Kidney capillary endothelial cell (primary cell): ENCODE data around the gene TVP23B.
A peak's percentile ranks its signal among the peaks of the same experiment; 100 is the strongest.
"Not testable (repeated sequence)": the region's sequence is repeated elsewhere in the genome, so short reads cannot be mapped to it uniquely, and the experiment has no call there.

Source experiments
- DNase-seq: peaks from one replicate; pipeline ENCODE4 v3.0.0-alpha.2; 2018; ENCODE audit warnings: low spot score

Gene TVP23B

GRCh38 chr17:18780991-18781718 lies at the start of gene TVP23B:
TVP23B (plus strand) TSS chr17:18781183; CDS start chr17:18781294, 111 bp downstream.
- peak; percentile 90 for DNase-seq

- not testable (repeated sequence) for DNase-seq
These were observed 48.5 kb upstream of the TVP23B start for GRCh38 chr17:18732438-18732837.

DNA sequence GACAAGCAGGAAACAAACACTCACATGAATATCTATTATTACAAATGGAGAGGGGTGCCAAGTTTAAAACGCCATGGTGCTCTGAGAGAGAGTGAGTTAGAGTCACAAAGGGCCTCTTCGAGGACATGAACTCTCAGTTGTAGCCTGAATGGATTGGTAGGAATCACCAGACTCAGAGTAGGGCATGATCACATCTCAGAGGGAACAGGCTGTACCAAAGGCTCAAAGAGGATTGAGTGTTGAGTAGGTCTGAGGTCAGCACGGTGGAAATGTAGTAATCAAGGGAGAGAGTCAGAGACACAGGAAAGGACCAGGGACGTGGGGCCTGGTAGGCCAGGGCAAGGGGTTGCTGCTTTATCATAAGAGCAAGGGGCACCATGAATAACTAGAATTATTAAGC lies 47.6 kb upstream of the TVP23B start:
- DNase-seq = not testable (repeated sequence)

DNA sequence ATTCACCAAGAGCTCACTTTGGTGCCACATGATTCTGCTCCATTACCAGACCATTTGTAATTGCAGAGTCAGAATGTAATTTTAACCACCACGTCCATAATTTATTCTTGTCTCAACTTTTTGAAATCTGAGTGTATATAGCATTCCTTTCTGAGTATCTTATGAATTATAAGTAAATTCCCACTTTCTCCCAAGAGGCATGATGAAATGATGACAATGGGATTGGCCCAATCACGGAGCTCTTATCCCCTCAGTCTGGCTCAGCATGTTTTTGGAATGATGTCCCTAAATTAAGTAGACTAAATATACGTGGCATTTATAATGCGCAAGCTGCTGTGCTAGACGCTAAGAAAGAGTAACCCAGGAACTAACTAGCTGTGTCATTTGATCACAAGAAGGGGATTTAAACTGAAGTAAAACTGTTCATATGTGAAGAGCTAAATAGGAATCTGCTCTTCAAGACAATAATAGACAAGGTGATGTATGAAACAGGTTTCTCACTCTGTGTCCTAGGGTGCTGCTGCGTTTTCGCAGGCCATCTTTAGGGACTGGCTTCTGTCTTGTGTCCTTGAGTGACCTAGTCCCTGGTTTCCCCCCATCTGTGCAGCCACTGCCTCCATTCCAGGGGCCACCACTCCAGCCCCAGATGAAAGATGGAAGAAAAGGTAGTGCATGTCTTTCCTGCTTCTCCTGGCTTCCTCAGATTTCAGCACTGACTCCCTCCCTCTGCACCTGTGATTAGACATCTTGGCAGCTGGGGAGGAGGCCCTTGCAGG lies 41.2 kb upstream of the TVP23B start:
- not testable (repeated sequence) for DNase-seq

- DNase-seq = not testable (repeated sequence)
These were observed 39.8 kb upstream of the TVP23B start for GRCh38 chr17:18741228-18741627.

DNA sequence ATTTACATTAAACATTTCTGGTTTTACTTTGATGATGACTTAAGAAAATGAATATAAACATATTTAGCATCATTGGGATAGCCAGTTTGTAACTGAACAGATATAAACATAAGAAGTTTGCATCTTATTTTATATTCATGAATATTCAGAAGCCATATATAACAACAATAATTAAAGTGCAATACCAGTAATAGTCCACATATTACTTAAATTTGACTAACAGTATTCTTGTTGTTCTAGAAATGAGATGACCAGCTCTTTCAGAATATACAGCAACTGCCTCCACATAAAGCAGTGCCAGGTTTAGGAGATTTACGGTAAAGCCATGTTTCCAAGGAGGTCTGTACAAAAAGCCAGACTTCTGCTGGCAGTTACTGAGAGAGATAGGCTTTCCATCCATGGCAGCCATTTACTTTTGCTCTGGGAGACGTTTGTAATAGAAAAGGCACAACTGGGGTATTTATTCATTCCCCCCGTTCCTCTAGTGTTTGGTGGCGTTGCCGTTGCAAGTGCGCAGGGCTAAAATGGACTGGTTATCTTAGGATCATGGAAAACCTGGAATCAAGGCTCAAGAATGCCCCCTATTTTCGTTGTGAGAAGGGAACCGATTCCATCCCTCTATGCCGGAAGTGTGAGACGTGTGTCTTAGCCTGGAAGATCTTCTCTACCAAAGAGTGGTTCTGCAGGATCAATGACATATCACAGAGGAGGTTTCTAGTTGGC lies 37.1 kb upstream of the TVP23B start, which contains the start of gene FBXW10:
Gene FBXW10 (plus strand): TSS at position 356 of the 723 bp plus-strand sequence. CDS start 191 bp downstream, at position 547.
- not testable (repeated sequence) for DNase-seq

GRCh38 chr17:18744726-18745125 lies 36.3 kb upstream of the TVP23B start:
- DNase-seq = not testable (repeated sequence)

GRCh38 chr17:18746551-18746950 lies 34.4 kb upstream of the TVP23B start:
- DNase-seq = not testable (repeated sequence)

- not testable (repeated sequence) for DNase-seq
These were observed 33.5 kb upstream of the TVP23B start for GRCh38 chr17:18747501-18747900.

DNA sequence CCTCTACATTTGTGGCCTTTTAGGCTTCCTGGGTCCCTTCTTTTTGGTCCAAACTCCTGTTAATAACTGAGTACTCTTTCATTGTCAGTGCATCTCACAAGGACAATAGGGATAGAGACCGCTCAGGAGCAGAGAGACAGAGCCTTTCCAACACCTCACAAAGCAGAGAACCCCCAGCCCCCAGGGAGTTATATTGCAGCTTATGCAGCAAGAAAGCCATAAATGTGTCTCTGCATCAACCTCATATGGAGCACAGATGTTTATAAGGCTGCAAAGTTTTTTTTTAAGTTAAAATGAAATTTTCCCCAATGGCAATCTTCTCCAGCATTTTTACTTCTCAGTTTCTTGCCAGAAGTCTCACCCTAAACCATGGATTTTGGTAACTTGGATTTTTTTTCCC lies 30.7 kb upstream of the TVP23B start:
- DNase-seq = not testable (repeated sequence)

- DNase-seq = not testable (repeated sequence)
These were observed 27.1 kb upstream of the TVP23B start for GRCh38 chr17:18753829-18754409.

DNA sequence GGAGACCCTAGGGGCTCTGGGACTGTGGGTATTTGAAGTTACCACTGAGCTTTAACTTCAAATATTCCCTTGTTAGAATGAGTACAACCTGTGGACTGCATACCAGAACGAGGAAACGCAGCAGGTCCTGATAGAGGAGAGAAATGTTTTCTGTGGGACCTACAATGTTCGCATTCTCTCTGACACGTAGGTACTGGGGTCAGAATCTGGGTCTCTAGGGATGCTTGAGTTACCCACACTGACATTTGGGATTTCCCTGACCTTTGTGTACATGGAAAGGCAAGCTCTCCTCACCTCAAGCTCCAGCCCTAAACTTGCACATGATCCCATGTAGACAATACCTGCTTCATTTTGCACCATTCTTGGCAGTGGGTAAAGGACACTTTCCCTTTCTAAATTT lies 25.0 kb upstream of the TVP23B start:
- not testable (repeated sequence) for DNase-seq

DNA sequence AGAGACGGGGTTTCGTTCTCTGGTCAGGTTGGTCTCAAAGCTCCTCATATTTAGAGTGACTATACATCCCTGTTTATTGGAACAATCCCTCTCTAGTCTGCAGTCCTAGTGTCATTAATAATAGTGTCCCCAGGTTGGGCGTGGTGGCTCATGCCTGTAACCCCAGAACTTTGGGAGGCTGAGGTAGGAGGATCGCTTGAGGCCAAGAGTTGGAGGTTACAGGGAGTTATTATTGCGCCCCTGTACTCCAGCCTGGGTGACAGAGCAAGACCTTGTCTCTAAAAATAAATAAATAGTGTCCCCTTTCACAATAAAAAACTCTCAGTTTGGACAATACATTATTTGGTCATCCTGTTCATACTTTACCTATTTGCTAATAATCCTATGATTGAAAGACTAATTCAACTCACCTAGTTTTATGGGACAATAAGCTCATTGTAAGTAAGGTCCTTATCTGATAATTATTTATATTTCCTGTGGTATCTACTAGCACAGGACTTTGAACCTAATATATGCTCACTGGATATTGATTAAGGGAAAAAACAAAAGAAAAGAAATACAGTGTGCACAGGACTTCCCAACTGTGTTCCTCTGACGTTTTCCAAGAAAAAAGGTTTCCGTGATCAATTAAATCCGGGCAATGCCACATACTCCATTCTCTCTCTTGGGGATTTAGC lies 23.5 kb upstream of the TVP23B start:
- not testable (repeated sequence) for DNase-seq

- DNase-seq = not testable (repeated sequence)
These were observed 22.6 kb upstream of the TVP23B start for GRCh38 chr17:18758344-18758743.

GRCh38 chr17:18760221-18760620 lies 20.8 kb upstream of the TVP23B start:
- not testable (repeated sequence) for DNase-seq

DNA sequence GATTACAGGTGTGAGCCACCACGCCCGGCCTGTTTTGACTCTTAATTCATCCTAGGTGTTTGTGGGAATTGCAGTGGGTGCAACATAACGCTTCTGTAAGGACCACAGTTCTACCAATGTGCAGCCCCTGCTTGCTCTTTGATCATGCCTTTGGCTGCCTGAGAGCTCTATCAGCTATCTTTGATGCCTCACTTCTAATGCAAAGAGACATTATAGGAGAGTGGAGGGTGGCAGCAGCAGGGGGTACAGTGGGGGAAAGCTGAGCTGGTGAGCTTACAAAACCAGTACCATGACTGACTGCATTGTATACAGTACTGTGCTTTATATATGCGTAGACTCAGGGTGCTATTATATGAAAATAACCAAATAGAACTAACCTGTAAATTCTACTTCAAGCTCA lies 10.4 kb upstream of the TVP23B start:
- DNase-seq = not testable (repeated sequence)

GRCh38 chr17:18771066-18771465 lies 9.9 kb upstream of the TVP23B start:
- DNase-seq = not testable (repeated sequence)

- no peak for DNase-seq
These were observed 8.5 kb upstream of the TVP23B start for GRCh38 chr17:18772471-18772870.

- not testable (repeated sequence) for DNase-seq
These were observed 822 bp downstream of the TVP23B start for GRCh38 chr17:18781805-18782204.

DNA sequence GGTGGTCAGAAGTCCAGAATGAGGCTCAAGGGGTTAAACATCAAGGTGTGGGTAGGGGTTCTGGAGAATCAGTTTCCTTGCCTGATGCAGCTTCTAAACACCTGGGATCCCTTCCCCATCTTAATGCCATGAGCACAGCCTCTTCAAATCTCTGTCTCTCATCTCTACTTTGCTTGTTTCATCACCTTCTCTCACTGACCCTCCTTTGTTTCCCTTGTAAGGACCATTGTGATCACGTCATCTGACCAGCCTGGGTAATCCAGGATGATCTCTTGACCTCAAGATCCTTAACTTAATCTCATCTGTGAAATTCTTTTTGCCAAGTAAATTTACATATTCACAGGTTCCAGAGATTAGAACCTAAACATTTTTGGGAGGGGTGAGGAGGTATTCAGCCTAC lies 5.0 kb downstream of the TVP23B start:
- DNase-seq = not testable (repeated sequence)

GRCh38 chr17:18786890-18787289 lies 5.9 kb downstream of the TVP23B start:
- DNase-seq = not testable (repeated sequence)
